GM12878 (cell line): ENCODE data around the gene WIPF2. TPM values are rescaled to one million over a fixed set of nuclear protein-coding genes. Genes with fewer than 3 reads are reported as not detected.

Experiments
- CHD4 ChIP-seq: fragments of 200-600 bp; sonication (generic); IDR thresholded peaks from 2 replicates; pipeline ENCODE4 v1.6.1; 2016; ENCODE audit warnings: mild to moderate bottlenecking
- EED ChIP-seq: sonication (generic); IDR thresholded peaks from 2 replicates; pipeline ENCODE4 v1.6.1; 2016; ENCODE audit warnings: antibody characterized with exemption, low read depth
- EGR1 ChIP-seq, 2 experiments: IDR thresholded peaks; 1 replicate in 1 of 2; 2 replicates in 1 of 2; pipeline ENCODE4 v1.6.1; 2011 to 2012; ENCODE audit warnings: low read depth in 2 of 2, low read length in 2 of 2, borderline replicate concordance in 1 of 2, mild to moderate bottlenecking in 1 of 2, moderate library complexity in 1 of 2
- EP300 ChIP-seq, 2 experiments: fragments of 150-350 bp in 1 of 2; IDR thresholded peaks; 2 replicates each; pipeline ENCODE4 v1.6.1; 2011 to 2012; ENCODE audit warnings: low read depth in 2 of 2, low read length in 2 of 2, borderline replicate concordance in 1 of 2, improper control_type of control experiment in 1 of 2, inconsistent platforms in 1 of 2; ENCODE audit not compliant: control insufficient read depth in 1 of 2
- HCFC1 ChIP-seq: fragments of 150-350 bp; IDR thresholded peaks from 2 replicates; pipeline ENCODE4 v1.6.1; 2014; ENCODE audit warnings: low read length
- HDAC6 ChIP-seq: fragments of 200-600 bp; sonication (generic); IDR thresholded peaks from one replicate; pipeline ENCODE4 v1.8.0; 2017; ENCODE audit warnings: antibody characterized with exemption; ENCODE audit not compliant: unreplicated experiment
- HSF1 ChIP-seq: fragments of 150-350 bp; IDR thresholded peaks from 2 replicates; pipeline ENCODE4 v1.6.1; 2014; ENCODE audit warnings: mild to moderate bottlenecking, low read depth, low read length
- KDM1A ChIP-seq: fragments of 200-600 bp; sonication (generic); IDR thresholded peaks from 2 replicates; pipeline ENCODE4 v1.6.1; 2016; ENCODE audit warnings: borderline replicate concordance
- KLF5 ChIP-seq: fragments of 450-650 bp; IDR thresholded peaks from 2 replicates; pipeline ENCODE4 v1.6.1; 2014; ENCODE audit warnings: mild to moderate bottlenecking; ENCODE audit not compliant: partially characterized antibody
- MTA3 ChIP-seq: IDR thresholded peaks from 2 replicates; pipeline ENCODE4 v1.6.1; 2012; ENCODE audit warnings: low read length, inconsistent platforms, borderline replicate concordance
- NFYA ChIP-seq: IDR thresholded peaks from 2 replicates; pipeline ENCODE4 v1.6.1; 2011; ENCODE audit warnings: low read depth, mild to moderate bottlenecking, low read length, improper control_type of control experiment, borderline replicate concordance
- RAD21 ChIP-seq: IDR thresholded peaks from 2 replicates; pipeline ENCODE4 v1.6.1; 2011; ENCODE audit warnings: mild to moderate bottlenecking, low read depth, low read length, moderate library complexity; ENCODE audit not compliant: insufficient read depth
- RFX5 ChIP-seq: IDR thresholded peaks from 2 replicates; pipeline ENCODE4 v1.6.1; 2011; ENCODE audit warnings: low read depth, low read length, improper control_type of control experiment
- SMAD5 ChIP-seq: IDR thresholded peaks from 2 replicates; pipeline ENCODE4 v1.6.1; 2016; ENCODE audit warnings: antibody characterized with exemption, low read depth
- SP1 ChIP-seq: IDR thresholded peaks from one replicate; pipeline ENCODE4 v1.6.1; 2011; ENCODE audit warnings: low read depth, low read length
- TARDBP ChIP-seq: IDR thresholded peaks from 2 replicates; pipeline ENCODE4 v1.6.1; 2016; ENCODE audit warnings: borderline replicate concordance
- USF2 ChIP-seq: IDR thresholded peaks from 2 replicates; pipeline ENCODE4 v1.6.1; 2011; ENCODE audit warnings: low read depth, low read length, improper control_type of control experiment, borderline replicate concordance
- WRNIP1 ChIP-seq: IDR thresholded peaks from 2 replicates; pipeline ENCODE4 v1.6.1; 2011; ENCODE audit warnings: low read depth, low read length, improper control_type of control experiment, borderline replicate concordance
- ZBED1 ChIP-seq: IDR thresholded peaks from 2 replicates; pipeline ENCODE4 v1.6.1; 2016; ENCODE audit warnings: borderline replicate concordance
- ZNF622 ChIP-seq: fragments of 450-650 bp; IDR thresholded peaks from 2 replicates; pipeline ENCODE4 v1.6.1; 2017; ENCODE audit warnings: mild to moderate bottlenecking, inconsistent platforms
- polyA plus RNA-seq, 11 experiments: library from polyadenylated mRNA; depleted of rRNA in 4 of 11; unstranded in 6 of 11; stranded (reverse) in 5 of 11; fragments of >200 nt; fragmentation: Nextera tagmentation in 4 of 11; fragmentation: Illumina TruSeq in 1 of 11; extraction: Ambion mirVana in 4 of 11; extraction: Trizol in 1 of 11; gene quantifications; 1 replicate in 1 of 11; 2 replicates in 10 of 11; pipeline versions ENCODE4 v1.2.1 to v1.2.3, GENCODE V29; 2011 to 2016; ENCODE audit warnings: inconsistent platforms in 2 of 11, missing spikeins in 2 of 11, low read depth in 1 of 11
- total RNA-seq, 4 experiments: library from RNA; depleted of rRNA in 3 of 4; stranded (reverse); fragments of >200 nt in 3 of 4; fragmentation: Illumina TruSeq in 1 of 4; extraction: Trizol in 1 of 4; gene quantifications; 2 replicates each; pipeline versions ENCODE4 v1.2.1 to v1.2.3, GENCODE V29; 2013 to 2021
- TF ChIP-seq, protein P1 (sequence below): IDR thresholded peaks from 2 replicates; pipeline ENCODE4 v1.6.1; 2011; ENCODE audit warnings: mild to moderate bottlenecking, low read depth, low read length, moderate library complexity; ENCODE audit not compliant: insufficient replicate concordance
- TF ChIP-seq, protein P2 (sequence below): fragments of 450-650 bp; IDR thresholded peaks from 2 replicates; pipeline ENCODE4 v1.6.1; 2014; ENCODE audit warnings: mild to moderate bottlenecking
- TF ChIP-seq, protein P3 (sequence below): fragments of 450-650 bp; IDR thresholded peaks from 2 replicates; pipeline ENCODE4 v1.6.1; 2018; ENCODE audit warnings: mild to moderate bottlenecking, low read depth, moderate library complexity; ENCODE audit not compliant: partially characterized antibody

The WIPF2 gene
- total and polyA plus RNA-seq, 10 of the 15 experiments (the other 5 are each of a cell fraction or from before 2014, with no cell fraction given): 4.2 to 20.8 (median 7.1) TPM

DNA sequence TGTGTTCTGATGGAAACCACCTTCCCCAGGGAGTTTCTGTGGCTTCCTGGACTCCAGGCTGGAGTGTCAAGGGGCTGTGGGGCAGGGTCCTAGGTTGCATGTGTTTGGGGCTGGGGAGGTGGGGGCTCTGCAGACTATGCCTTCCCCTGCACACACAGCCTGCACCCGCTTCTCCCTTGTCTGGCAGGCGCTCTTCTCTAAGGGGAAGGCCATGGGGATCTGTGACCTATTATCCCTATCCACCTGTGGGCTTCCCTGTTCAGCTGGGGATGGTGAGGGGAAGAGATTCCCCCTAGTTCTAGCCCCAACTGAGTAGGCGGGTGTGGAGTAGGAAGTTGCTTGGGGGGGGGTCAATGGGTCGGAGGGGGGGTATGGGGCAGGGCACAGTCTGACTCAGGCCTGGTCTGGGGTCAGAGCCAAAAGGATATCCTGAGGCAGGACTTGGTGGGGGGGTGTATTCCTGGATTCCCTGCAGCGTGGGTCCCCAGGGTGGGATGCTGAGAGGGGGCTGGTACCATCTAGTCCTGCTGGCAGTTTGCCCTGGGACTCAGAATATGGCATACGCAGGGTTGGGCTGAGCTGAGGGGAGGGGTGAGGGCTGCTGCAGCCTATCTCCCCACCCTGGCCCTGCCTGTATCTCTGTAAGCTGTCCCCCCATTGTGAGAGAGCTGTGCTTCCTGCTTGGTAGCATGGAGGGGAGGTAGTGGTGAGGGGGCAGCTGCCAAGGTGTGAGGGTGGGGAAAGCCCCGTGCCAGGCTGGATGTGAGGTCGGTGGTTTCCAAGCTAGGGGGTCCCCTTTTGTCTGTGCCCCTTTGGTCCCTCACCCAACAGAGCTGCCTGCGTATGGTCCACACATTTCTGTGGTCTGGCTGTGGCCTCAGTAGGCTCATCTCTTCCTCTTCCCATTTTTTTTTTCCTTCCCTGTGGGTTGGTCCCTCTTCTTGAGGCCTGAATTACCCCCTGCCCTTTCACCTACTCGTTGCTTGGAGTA lies 104.6 kb downstream of the WIPF2 start (continued):
- TF ChIP-seq HDAC6: no peak
- TF ChIP-seq KDM1A: no peak
- no peak for TF ChIP-seq WRNIP1
- no peak for TF ChIP-seq SMAD5
- TF ChIP-seq EGR1 (IDR thresholded peaks at IDR 0.05; ENCODE audit: borderline replicate concordance in 1 of 2, low read depth in 2 of 2, low read length in 2 of 2): peak; percentile 21 to 78
- TF ChIP-seq ZBED1: no peak
- TF ChIP-seq, protein P1, sequence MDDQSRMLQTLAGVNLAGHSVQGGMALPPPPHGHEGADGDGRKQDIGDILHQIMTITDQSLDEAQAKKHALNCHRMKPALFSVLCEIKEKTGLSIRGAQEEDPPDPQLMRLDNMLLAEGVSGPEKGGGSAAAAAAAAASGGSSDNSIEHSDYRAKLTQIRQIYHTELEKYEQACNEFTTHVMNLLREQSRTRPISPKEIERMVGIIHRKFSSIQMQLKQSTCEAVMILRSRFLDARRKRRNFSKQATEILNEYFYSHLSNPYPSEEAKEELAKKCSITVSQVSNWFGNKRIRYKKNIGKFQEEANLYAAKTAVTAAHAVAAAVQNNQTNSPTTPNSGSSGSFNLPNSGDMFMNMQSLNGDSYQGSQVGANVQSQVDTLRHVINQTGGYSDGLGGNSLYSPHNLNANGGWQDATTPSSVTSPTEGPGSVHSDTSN: no peak
- no peak for TF ChIP-seq RAD21
- no peak for TF ChIP-seq RFX5
- no peak for TF ChIP-seq USF2
- peak; percentile 45 for TF ChIP-seq KLF5
- no peak for TF ChIP-seq HCFC1
- no peak for TF ChIP-seq ZNF622
- TF ChIP-seq, protein P2, sequence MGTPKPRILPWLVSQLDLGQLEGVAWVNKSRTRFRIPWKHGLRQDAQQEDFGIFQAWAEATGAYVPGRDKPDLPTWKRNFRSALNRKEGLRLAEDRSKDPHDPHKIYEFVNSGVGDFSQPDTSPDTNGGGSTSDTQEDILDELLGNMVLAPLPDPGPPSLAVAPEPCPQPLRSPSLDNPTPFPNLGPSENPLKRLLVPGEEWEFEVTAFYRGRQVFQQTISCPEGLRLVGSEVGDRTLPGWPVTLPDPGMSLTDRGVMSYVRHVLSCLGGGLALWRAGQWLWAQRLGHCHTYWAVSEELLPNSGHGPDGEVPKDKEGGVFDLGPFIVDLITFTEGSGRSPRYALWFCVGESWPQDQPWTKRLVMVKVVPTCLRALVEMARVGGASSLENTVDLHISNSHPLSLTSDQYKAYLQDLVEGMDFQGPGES: no peak
- TF ChIP-seq EED: peak; percentile 40; the same call in 1 of the 2 replicates
- no peak for TF ChIP-seq MTA3
- TF ChIP-seq, protein P3, sequence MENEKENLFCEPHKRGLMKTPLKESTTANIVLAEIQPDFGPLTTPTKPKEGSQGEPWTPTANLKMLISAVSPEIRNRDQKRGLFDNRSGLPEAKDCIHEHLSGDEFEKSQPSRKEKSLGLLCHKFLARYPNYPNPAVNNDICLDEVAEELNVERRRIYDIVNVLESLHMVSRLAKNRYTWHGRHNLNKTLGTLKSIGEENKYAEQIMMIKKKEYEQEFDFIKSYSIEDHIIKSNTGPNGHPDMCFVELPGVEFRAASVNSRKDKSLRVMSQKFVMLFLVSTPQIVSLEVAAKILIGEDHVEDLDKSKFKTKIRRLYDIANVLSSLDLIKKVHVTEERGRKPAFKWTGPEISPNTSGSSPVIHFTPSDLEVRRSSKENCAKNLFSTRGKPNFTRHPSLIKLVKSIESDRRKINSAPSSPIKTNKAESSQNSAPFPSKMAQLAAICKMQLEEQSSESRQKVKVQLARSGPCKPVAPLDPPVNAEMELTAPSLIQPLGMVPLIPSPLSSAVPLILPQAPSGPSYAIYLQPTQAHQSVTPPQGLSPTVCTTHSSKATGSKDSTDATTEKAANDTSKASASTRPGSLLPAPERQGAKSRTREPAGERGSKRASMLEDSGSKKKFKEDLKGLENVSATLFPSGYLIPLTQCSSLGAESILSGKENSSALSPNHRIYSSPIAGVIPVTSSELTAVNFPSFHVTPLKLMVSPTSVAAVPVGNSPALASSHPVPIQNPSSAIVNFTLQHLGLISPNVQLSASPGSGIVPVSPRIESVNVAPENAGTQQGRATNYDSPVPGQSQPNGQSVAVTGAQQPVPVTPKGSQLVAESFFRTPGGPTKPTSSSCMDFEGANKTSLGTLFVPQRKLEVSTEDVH: no peak
- TF ChIP-seq HSF1: no peak
- TF ChIP-seq TARDBP: no peak
- no peak for TF ChIP-seq CHD4
- TF ChIP-seq SP1: peak; percentile 30
- no peak for TF ChIP-seq NFYA
- no peak for TF ChIP-seq EP300 (IDR thresholded peaks at IDR 0.05; ENCODE audit: borderline replicate concordance in 1 of 2, control insufficient read depth in 1 of 2, low read depth in 2 of 2, low read length in 2 of 2)
